Stimulated activated CD4-positive, alpha-beta T cell treated with anti-CD3 and anti-CD28 coated beads, Interleukin-15, amount 100 ng/mL, for 24 hours (primary cell): ENCODE data around the gene VRK1.
"Not testable (repeated sequence)": the region's sequence is repeated elsewhere in the genome, so short reads cannot be mapped to it uniquely, and the experiment has no call there.

Experiments used
- DNase-seq: peaks from one replicate; pipeline ENCODE4 v3.0.0-alpha.2; 2020

VRK1 gene

DNA sequence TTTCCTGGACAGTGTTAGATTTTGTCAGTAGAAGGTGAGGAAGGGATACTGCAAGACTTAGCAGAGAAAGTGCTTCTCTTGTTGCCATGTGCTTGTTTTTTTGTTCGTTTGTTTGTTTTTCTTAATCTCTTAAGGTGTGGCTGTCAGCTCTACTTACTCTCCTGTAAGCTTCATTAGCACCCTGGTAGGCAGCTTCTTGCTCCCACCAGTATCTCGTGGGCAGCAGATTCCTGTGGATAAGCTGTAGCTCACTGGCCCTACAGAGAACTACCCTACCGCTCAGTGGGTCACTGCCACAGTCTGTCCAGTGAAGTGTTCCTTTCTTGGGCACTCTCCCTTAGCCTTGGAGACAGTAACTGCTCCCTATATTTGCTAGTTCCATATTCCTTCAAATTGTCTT, 30.1 kb downstream of the VRK1 start:
- DNase-seq, result no peak

DNA sequence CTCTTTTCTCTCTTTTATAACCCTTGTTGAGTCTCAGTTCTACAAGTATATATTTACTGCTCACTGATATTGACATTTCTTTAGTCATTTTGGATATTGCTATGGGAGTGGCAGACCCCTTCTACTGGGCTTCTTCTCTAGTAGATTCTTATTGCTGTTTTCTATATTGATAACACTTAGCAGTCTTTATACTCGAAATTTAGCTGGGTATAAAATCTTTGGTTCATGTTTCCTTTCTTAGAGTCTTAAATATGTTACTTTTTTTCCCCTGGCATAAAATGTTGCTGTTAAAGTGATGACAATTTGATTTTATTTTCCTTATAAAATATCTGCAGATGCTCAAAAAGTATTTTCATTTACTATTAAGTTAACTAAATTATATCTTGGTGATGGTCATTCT, 32.6 kb downstream of the VRK1 start:
- DNase-seq, result no peak

GRCh38 chr14:96830946-96831345, 33.8 kb downstream of the VRK1 start:
- DNase-seq, result no peak

DNA sequence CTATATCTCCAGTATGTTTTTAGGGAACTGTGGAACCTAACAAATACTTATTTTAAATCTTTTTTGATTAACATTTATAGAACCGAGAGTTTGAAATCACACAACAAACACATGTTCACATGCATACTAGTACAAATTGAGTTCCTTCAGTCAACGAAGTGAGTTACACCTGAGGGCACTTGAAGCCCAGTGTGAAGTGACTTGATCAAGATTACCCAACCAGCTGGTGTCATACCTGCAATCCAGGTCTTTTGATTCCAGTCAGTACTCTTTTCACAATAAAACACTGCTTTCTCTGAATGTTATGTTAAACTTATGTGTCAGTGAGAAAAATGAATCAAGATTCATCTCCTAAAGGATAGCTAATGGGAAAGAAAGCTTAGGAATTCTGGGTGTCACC, 35.2 kb downstream of the VRK1 start:
- no peak for DNase-seq

- DNase-seq, result no peak
Observed at GRCh38 chr14:96838449-96838848, 41.3 kb downstream of the VRK1 start.

DNA sequence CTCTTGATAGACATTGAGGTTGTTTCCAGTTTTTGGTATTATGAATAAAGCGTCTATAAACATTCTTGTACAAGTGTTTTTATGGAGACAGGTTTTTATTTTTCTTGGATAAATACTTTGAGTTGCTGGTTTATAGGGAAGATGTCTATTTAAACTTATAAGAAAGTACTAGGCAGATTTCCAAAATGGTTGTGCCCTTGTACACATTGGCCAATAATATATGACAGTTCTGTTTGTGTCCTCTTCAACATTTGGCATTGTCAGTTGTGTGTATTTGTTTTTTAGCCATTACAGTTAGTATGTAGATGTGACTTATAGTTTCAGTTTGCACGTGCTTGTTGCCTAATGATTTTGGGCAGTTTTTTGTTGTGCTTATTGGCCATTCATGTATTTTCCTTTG, 42.1 kb downstream of the VRK1 start:
- no peak for DNase-seq

GRCh38 chr14:96843137-96843536, 46.0 kb downstream of the VRK1 start:
- DNase-seq, result no peak

GRCh38 chr14:96844857-96845570, 47.8 kb downstream of the VRK1 start:
- no peak for DNase-seq

- DNase-seq, result no peak
Observed at GRCh38 chr14:96847451-96847850, 50.3 kb downstream of the VRK1 start.

DNA sequence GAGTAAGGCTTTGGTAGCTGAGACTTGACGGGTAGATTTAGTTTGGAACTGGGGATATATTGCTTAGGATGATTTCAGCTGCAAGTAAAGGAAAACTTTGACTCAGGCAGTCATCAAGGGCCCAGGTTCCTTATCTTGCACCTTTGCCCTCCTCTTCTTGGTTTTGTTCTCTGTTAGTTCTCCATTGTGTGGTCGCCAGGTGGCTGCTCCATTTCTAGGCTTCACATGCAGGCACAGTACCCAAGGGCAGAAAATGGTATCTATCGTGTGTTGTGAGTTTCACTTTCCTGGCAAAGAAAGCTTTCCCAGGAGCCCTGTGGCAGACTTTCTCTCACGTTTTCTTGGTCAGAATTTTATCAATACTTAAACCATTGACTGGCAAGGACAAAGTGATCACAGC, 50.8 kb downstream of the VRK1 start:
- no peak for DNase-seq

DNA sequence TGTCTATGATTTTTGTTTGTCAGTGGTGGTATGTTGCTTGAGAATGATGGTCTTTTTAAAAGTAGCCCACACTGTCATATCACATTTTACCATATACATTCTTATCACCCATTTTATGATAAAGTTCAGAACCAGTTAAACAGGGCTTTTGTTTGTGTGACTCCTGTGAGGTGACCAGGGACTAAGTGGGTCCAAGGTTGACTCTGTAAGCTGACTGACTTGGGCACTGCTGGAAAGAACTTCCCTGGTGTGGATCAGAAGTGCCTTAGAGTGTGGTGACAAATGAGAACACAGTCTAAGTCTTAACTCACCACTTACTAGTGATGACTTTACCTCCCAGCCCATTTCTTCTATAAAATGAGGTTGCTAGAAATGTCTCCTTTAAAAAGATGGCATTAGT, 52.6 kb downstream of the VRK1 start:
- DNase-seq, result no peak

GRCh38 chr14:96851694-96852381, 54.7 kb downstream of the VRK1 start:
- DNase-seq, result no peak

GRCh38 chr14:96852823-96853422, 55.7 kb downstream of the VRK1 start:
- no peak for DNase-seq

GRCh38 chr14:96858643-96859042, 61.5 kb downstream of the VRK1 start:
- DNase-seq, result no peak

GRCh38 chr14:96861568-96862310, 64.6 kb downstream of the VRK1 start:
- DNase-seq, result no peak

GRCh38 chr14:96863327-96863985, 66.3 kb downstream of the VRK1 start:
- DNase-seq, result no peak

GRCh38 chr14:96863986-96864330, 66.8 kb downstream of the VRK1 start:
- DNase-seq, result no peak

DNA sequence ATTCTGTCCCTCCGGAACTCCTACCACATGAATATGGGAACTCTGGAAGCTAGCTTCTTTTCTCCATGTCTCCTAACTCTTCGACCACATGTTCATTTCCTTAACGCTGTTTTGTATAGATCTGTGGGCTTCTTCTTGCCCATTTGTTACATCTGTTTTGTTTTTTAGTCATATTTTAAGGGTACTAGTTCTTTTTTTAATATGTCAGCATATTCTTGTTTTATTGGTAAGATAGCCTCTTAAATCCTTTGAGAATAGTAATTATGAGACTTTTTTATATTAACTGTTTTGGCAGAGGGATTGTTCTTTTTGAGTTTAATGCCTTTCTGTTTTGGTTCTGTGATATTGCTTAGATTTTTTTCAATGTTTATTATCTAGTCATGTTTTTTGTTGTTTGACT, 70.5 kb downstream of the VRK1 start:
- no peak for DNase-seq

- DNase-seq, result no peak
Observed at GRCh38 chr14:96874127-96874526, 76.9 kb downstream of the VRK1 start.

DNA sequence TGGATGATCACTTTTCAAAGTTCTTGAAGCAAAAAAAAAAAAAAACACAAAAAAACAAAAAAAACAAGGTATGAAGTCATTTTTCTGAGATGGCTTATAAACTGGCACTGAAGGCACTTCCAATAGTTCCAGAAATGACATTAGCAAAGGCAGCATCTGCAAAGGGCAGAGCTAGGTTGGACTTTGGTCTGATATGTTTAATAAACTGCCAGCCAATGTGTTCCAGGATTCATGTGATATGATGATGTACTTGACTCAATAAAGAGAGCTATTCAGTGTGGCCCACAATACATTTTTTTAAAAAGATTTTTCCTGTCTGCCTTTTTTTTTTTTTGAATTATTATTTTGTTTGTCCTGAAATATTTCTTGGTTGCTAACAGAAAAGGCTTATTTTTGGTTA, 79.6 kb downstream of the VRK1 start:
- no peak for DNase-seq

- DNase-seq, result no peak
Observed at GRCh38 chr14:96881713-96882112, 84.5 kb downstream of the VRK1 start.

DNA sequence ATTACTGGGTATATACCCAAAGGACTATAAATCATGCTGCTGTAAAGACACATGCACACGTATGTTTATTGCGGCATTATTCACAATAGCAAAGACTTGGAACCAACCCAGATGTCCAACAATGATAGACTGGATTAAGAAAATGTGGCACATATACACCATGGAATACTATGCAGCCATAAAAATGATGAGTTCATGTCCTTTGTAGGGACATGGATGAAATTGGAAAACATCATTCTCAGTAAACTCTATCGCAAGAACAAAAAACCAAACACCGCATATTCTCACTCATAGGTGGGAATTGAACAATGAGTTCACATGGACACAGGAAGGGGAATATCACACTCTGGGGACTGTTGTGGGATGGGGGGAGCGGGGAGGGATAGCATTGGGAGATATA, 86.8 kb downstream of the VRK1 start:
- not testable (repeated sequence) for DNase-seq

GRCh38 chr14:96888158-96888557, 91.0 kb downstream of the VRK1 start:
- DNase-seq, result no peak
